T-helper 1 cell treated with Interleukin-12 subunit alpha and Interleukin-12 subunit beta and Interleukin-4 antibody, amounts not matched to agents 30 ng/mL and 1 ng/mL, for 36 hours (primary cell): ENCODE measurements around the gene ATAD3B. TPM values are rescaled to one million over a fixed set of nuclear protein-coding genes. Genes with fewer than 3 reads are reported as not detected.

ENCODE experiments used
- intact Hi-C: fragments of 100-400 bp; cut with micrococcal nuclease; formaldehyde crosslinking; loops from one replicate; pipeline ENCODE4 v1.15.1; 2024
- total RNA-seq: library from RNA; stranded (reverse); gene quantifications from 2 replicates; pipeline ENCODE4 v1.2.3, GENCODE V29; 2022

Gene ATAD3B
- total RNA-seq, 1 donor from 2014 or later = 50.9 TPM

DNA sequence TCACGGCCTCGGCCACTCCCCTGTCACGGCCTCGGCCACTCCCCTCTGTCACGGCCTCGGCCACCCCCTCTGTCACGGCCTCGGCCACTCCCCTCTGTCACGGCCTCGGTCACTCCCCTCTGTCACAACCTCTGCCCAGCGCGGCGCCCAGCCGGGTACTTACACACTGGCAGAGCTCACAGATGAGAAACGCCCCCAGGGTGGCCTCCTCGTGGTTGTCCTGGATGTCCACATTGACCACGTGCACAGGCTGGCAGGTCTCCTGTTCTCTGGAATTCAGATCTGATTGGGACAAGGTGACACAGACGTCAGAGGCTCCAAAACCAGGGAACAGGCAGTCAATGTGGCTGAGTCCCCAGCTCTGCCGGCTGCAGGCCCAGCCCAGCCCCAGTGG, 72.1 kb downstream of the ATAD3B start:
- intact Hi-C loops = no loop called here

DNA sequence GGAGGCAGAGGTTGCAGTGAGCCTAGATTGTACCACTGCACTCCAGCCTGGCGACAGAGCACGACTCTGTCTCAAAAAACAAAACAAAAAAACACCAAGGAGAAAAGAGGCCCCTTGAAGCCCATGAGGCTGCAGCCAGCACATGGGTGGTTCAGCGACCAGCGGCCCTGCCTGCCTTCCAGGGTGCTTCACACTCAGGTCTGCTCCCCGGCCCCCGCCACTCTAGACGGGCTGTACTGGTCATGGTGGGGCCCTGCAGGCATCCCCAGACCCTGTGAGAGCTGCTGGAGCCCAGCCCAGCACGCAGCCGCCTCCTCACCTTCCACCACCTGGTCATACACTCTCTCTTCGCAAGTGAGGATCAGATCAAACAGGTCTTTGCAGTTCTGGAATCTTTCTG, 73.0 kb downstream of the ATAD3B start:
- intact Hi-C loops = no loop called here

Other genes starting within 250 kb of the ATAD3B start
- 161 and 167 TPM in 2 replicates for gene SDF4, start 239.8 kb upstream of the ATAD3B start, total RNA-seq
- 30.8 and 32.5 TPM in 2 replicates for gene B3GALT6, start 239.5 kb upstream of the ATAD3B start, total RNA-seq
- gene C1QTNF12, start 225.0 kb upstream of the ATAD3B start, total RNA-seq = 1.5 and 3.5 TPM in 2 replicates
- gene UBE2J2, start 197.9 kb upstream of the ATAD3B start, total RNA-seq = 85.1 and 87.7 TPM in 2 replicates
- gene SCNN1D, start 191.3 kb upstream of the ATAD3B start, total RNA-seq = 2.8 and 4.6 TPM in 2 replicates
- 60.9 and 62.5 TPM in 2 replicates for gene ACAP3, start 163.8 kb upstream of the ATAD3B start, total RNA-seq
- gene PUSL1, start 163.2 kb upstream of the ATAD3B start, total RNA-seq = 19.2 and 20.6 TPM in 2 replicates
- gene INTS11, start 147.1 kb upstream of the ATAD3B start, total RNA-seq = 129 and 134 TPM in 2 replicates
- 20.4 and 20.8 TPM in 2 replicates for gene CPTP, start 147.0 kb upstream of the ATAD3B start, total RNA-seq
- gene TAS1R3, start 140.5 kb upstream of the ATAD3B start, total RNA-seq = 1.0 and 1.2 TPM in 2 replicates
- 39.1 and 43.8 TPM in 2 replicates for gene DVL1, start 122.3 kb upstream of the ATAD3B start, total RNA-seq
- gene MXRA8, start 113.2 kb upstream of the ATAD3B start, total RNA-seq = 0.25 and 0.27 TPM in 2 replicates
- gene AURKAIP1, start 96.6 kb upstream of the ATAD3B start, total RNA-seq = 104 and 114 TPM in 2 replicates
- 119 and 120 TPM in 2 replicates for gene CCNL2, start 72.4 kb upstream of the ATAD3B start, total RNA-seq
- 138 and 139 TPM in 2 replicates for gene MRPL20, start 64.5 kb upstream of the ATAD3B start, total RNA-seq
- gene ANKRD65, start 50.5 kb upstream of the ATAD3B start, total RNA-seq = not detected in 2 replicates
- 1.6 and 2.0 TPM in 2 replicates for gene VWA1, start 36.1 kb upstream of the ATAD3B start, total RNA-seq
- 0.56 and 1.5 TPM in 2 replicates for gene ATAD3C, start 22.1 kb upstream of the ATAD3B start, total RNA-seq
- gene ATAD3A, start 40.4 kb downstream of the ATAD3B start, total RNA-seq = 47.3 and 49.8 TPM in 2 replicates
- 0.39 and 0.63 TPM in 2 replicates for gene TMEM240, start 68.9 kb downstream of the ATAD3B start, total RNA-seq
- 137 and 138 TPM in 2 replicates for gene SSU72, start 103.1 kb downstream of the ATAD3B start, total RNA-seq
- 6.9 and 8.8 TPM in 2 replicates for gene FNDC10, start 128.4 kb downstream of the ATAD3B start, total RNA-seq
- gene MIB2, start 143.7 kb downstream of the ATAD3B start, total RNA-seq = 36.7 and 38.1 TPM in 2 replicates
- gene MMP23B, start 160.4 kb downstream of the ATAD3B start, total RNA-seq = 2.3 and 2.6 TPM in 2 replicates
- 33.2 and 37.0 TPM in 2 replicates for gene CDK11B, start 187.2 kb downstream of the ATAD3B start, total RNA-seq
- gene SLC35E2B, start 221.0 kb downstream of the ATAD3B start, total RNA-seq = 64.8 and 65.2 TPM in 2 replicates